H9 (cell line): ENCODE results near the gene ANKRD44. TPM values are rescaled to one million over a fixed set of nuclear protein-coding genes. Genes with fewer than 3 reads are reported as not detected.

ENCODE experiments used
- DNase-seq: peaks from one replicate; pipeline ENCODE4 v3.0.0-alpha.2; 2017
- H2AFZ ChIP-seq: one replicate; pipeline ENCODE4 v1.6.1; 2013; ENCODE audit warnings: mild to moderate bottlenecking, low read length, control low read depth, moderate library complexity
- H2AK5ac ChIP-seq: 2 replicates; pipeline ENCODE4 v1.6.1; 2013; ENCODE audit warnings: low read length, control low read depth, mixed read lengths; ENCODE audit not compliant: insufficient read length
- H2BK120ac ChIP-seq: one replicate; pipeline ENCODE4 v1.6.1; 2013; ENCODE audit warnings: low read depth, mild to moderate bottlenecking, low read length, control low read depth, inconsistent platforms; ENCODE audit not compliant: poor library complexity, severe bottlenecking
- H2BK12ac ChIP-seq: 2 replicates; pipeline ENCODE4 v1.6.1; 2013; ENCODE audit warnings: low read length, control low read depth, mixed read lengths, low read depth; ENCODE audit not compliant: insufficient read length
- H2BK15ac ChIP-seq: 2 replicates; pipeline ENCODE4 v1.6.1; 2013; ENCODE audit warnings: low read depth, low read length, control low read depth
- H2BK20ac ChIP-seq: one replicate; pipeline ENCODE4 v1.6.1; 2013; ENCODE audit warnings: low read depth, mild to moderate bottlenecking, low read length, control low read depth, inconsistent platforms; ENCODE audit not compliant: poor library complexity, severe bottlenecking
- H2BK5ac ChIP-seq: 2 replicates; pipeline ENCODE4 v1.6.1; 2013; ENCODE audit warnings: low read length, control low read depth, mixed read lengths; ENCODE audit not compliant: insufficient read length
- H3K14ac ChIP-seq: 2 replicates; pipeline ENCODE4 v1.6.1; 2013; ENCODE audit warnings: low read length, control low read depth; ENCODE audit not compliant: insufficient read depth
- H3K18ac ChIP-seq: 2 replicates; pipeline ENCODE4 v1.6.1; 2013; ENCODE audit warnings: low read depth, mild to moderate bottlenecking, mixed read lengths, low read length, control low read depth; ENCODE audit not compliant: insufficient read length
- H3K23ac ChIP-seq: 2 replicates; pipeline ENCODE4 v1.6.1; 2013; ENCODE audit warnings: low read length, control low read depth, mixed read lengths, low read depth; ENCODE audit not compliant: insufficient read length
- H3K23me2 ChIP-seq: 2 replicates; pipeline ENCODE4 v1.6.1; 2013; ENCODE audit warnings: low read depth, mild to moderate bottlenecking, mixed read lengths, low read length, control low read depth; ENCODE audit not compliant: insufficient read length, poor library complexity, severe bottlenecking
- H3K27ac ChIP-seq: 2 replicates; pipeline ENCODE4 v1.5.1; 2013; ENCODE audit warnings: low read length, control low read depth, mixed read lengths, low read depth; ENCODE audit not compliant: insufficient read length
- H3K27me3 ChIP-seq: 2 replicates; pipeline ENCODE4 v1.6.1; 2013; ENCODE audit warnings: low read length, control low read depth, inconsistent platforms; ENCODE audit not compliant: insufficient read depth
- H3K4ac ChIP-seq: 2 replicates; pipeline ENCODE4 v1.6.1; 2013; ENCODE audit warnings: low read depth, mild to moderate bottlenecking, control low read depth, inconsistent platforms, low read length, moderate library complexity
- H3K4me1 ChIP-seq: 2 replicates; pipeline ENCODE4 v1.6.1; 2013; ENCODE audit warnings: low read length, control low read depth, inconsistent platforms; ENCODE audit not compliant: insufficient read depth
- H3K4me2 ChIP-seq: 2 replicates; pipeline ENCODE4 v1.6.1; 2013; ENCODE audit warnings: low read length, control low read depth, mixed read lengths; ENCODE audit not compliant: insufficient read length, insufficient read depth
- H3K56ac ChIP-seq: 2 replicates; pipeline ENCODE4 v1.6.1; 2013; ENCODE audit warnings: low read depth, mild to moderate bottlenecking, mixed read lengths, low read length, control low read depth; ENCODE audit not compliant: insufficient read length
- H3K79me1 ChIP-seq: 2 replicates; pipeline ENCODE4 v1.6.1; 2013; ENCODE audit warnings: low read depth, mild to moderate bottlenecking, moderate library complexity, low read length, control low read depth, inconsistent platforms; ENCODE audit not compliant: insufficient read depth, poor library complexity, severe bottlenecking
- H3K79me2 ChIP-seq: 2 replicates; pipeline ENCODE4 v1.6.1; 2013; ENCODE audit warnings: low read length, control low read depth, inconsistent platforms; ENCODE audit not compliant: insufficient read depth
- H3K9ac ChIP-seq: 2 replicates; pipeline ENCODE4 v1.6.1; 2013; ENCODE audit warnings: low read length, control low read depth, mixed read lengths; ENCODE audit not compliant: insufficient read length; ENCODE audit errors: extremely low read depth
- H3K9me3 ChIP-seq: one replicate; pipeline ENCODE4 v1.6.1; 2013; ENCODE audit warnings: low read depth, low read length, inconsistent platforms; ENCODE audit not compliant: control insufficient read depth
- H3T11ph ChIP-seq: one replicate; pipeline ENCODE4 v1.6.1; 2013; ENCODE audit warnings: mild to moderate bottlenecking, low read length, control low read depth, inconsistent platforms
- H4K20me1 ChIP-seq: one replicate; pipeline ENCODE4 v1.6.1; 2013; ENCODE audit not compliant: control insufficient read depth, insufficient read length, insufficient read depth
- H4K5ac ChIP-seq: 2 replicates; pipeline ENCODE4 v1.6.1; 2013; ENCODE audit warnings: low read depth, mild to moderate bottlenecking, mixed read lengths, low read length, control low read depth; ENCODE audit not compliant: insufficient read length
- H4K8ac ChIP-seq: replicated peaks from 2 replicates; pipeline ENCODE4 v1.6.1; 2013; ENCODE audit warnings: low read length, control low read depth, mixed read lengths, low read depth; ENCODE audit not compliant: insufficient read length
- H4K91ac ChIP-seq: 2 replicates; pipeline ENCODE4 v1.6.1; 2013; ENCODE audit warnings: low read depth, mild to moderate bottlenecking, moderate library complexity, mixed read lengths, low read length, control low read depth; ENCODE audit not compliant: insufficient read length
- H3K27ac Mint-ChIP-seq, 3 experiments: 2 replicates in 2 of 3; 3 replicates in 1 of 3; pipeline ENCODE4 v1.8.0; 2020 to 2021; ENCODE audit warnings: mixed read lengths in 3 of 3, mild to moderate bottlenecking in 1 of 3, moderate library complexity in 1 of 3
- H3K27me3 Mint-ChIP-seq: 2 replicates; pipeline ENCODE4 v1.8.0; 2021; ENCODE audit warnings: low read depth, mild to moderate bottlenecking, moderate library complexity, mixed read lengths
- H3K36me3 Mint-ChIP-seq, 3 experiments: 2 replicates in 2 of 3; 3 replicates in 1 of 3; pipeline ENCODE4 v1.8.0; 2020 to 2021; ENCODE audit warnings: low read depth in 3 of 3, mixed read lengths in 3 of 3; ENCODE audit not compliant: insufficient read depth in 1 of 3
- H3K4me1 Mint-ChIP-seq, 2 experiments: 2 replicates each; pipeline ENCODE4 v1.8.0; 2020; ENCODE audit warnings: mixed read lengths in 2 of 2
- H3K4me3 Mint-ChIP-seq, 2 experiments: 2 replicates in 1 of 2; 3 replicates in 1 of 2; pipeline ENCODE4 v1.8.0; 2020 to 2021; ENCODE audit warnings: mild to moderate bottlenecking in 2 of 2, mixed read lengths in 2 of 2, moderate library complexity in 1 of 2
- H3K9me3 Mint-ChIP-seq, 2 experiments: 2 replicates in 1 of 2; 3 replicates in 1 of 2; pipeline ENCODE4 v1.8.0; 2020; ENCODE audit warnings: mild to moderate bottlenecking in 2 of 2, mixed read lengths in 2 of 2, moderate library complexity in 1 of 2
- CTCF ChIP-seq: fragments of 200-600 bp; sonication (generic); conservative IDR thresholded peaks from 3 replicates; pipeline ENCODE4 v1.8.0; 2021; ENCODE audit warnings: antibody characterized with exemption, mild to moderate bottlenecking
- WGBS: extraction: QIAGEN DNeasy Blood & Tissue Kit; methylation state at CpG from one replicate; pipeline ENCODE4 v1.1.7; 2013; ENCODE audit warnings: missing lambda C conversion rate, low lambda C conversion rate, mixed read lengths; ENCODE audit not compliant: insufficient read length; ENCODE audit errors: extremely low coverage; 5-methylcytosine and 5-hydroxymethylcytosine counted together
- total RNA-seq: library from RNA; stranded (reverse); gene quantifications from 2 replicates; pipeline ENCODE4 v1.2.1, GENCODE V29; 2021

ANKRD44 gene
- total RNA-seq, 1 experiment from 2014 or later = 1.9 TPM

- Histone ChIP-seq H3K9ac (no peak overlapping the region), H3K9me3 (no peaks in the 10 kb centered on the region), H3K79me2 (no peaks in the 10 kb centered on the region), H3K18ac (no peak overlapping the region), H3K4ac (no peak overlapping the region), H3K27ac (no peak overlapping the region), H2AFZ (no peak overlapping the region), H3K56ac (no peak overlapping the region), H3T11ph (no peak overlapping the region), H3K4me1 (no peaks in the 10 kb centered on the region), H2BK5ac (no peak overlapping the region), H3K23ac (no peak overlapping the region), H3K23me2 (no peaks in the 10 kb centered on the region), H4K91ac (no peak overlapping the region), H4K20me1 (no peaks in the 10 kb centered on the region), H3K79me1 (no peaks in the 10 kb centered on the region), H2BK20ac (no peak overlapping the region), H2BK12ac (no peak overlapping the region), H3K4me2 (no peak overlapping the region), H2AK5ac (no peak overlapping the region), H2BK15ac (no peak overlapping the region), H4K5ac (no peak overlapping the region), H3K27me3 (no peaks in the 10 kb centered on the region), H4K8ac (no peak overlapping the region), H2BK120ac (no peak overlapping the region), H3K14ac (no peak overlapping the region)
- H3K9me3 Mint-ChIP-seq = no peaks in the 10 kb centered on the region
- H3K27ac Mint-ChIP-seq = no peak overlapping the region
- H3K4me3 Mint-ChIP-seq = no peak overlapping the region
- TF ChIP-seq CTCF = no peak
- peaks cover 6 to 8% of the 10 kb centered on the region in 2 experiments; a peak in 3 of 4 replicates for H3K4me1 Mint-ChIP-seq
- no CpG with 5 or more reads among the region's 4 CpGs for WGBS
- H3K36me3 Mint-ChIP-seq = no peaks in the 10 kb centered on the region
- no peak for DNase-seq
- no peaks in the 10 kb centered on the region for H3K27me3 Mint-ChIP-seq
These were observed 161.0 kb downstream of the ANKRD44 start for GRCh38 chr2:197149546-197149945.
